VCaP (cell line): Measurements from ENCODE around the gene HDAC9.
A peak's percentile ranks its signal among the peaks of the same experiment; 100 is the strongest.
"Not testable (repeated sequence)": the region's sequence is repeated elsewhere in the genome, so short reads cannot be mapped to it uniquely, and the experiment has no call there.

Experiments used
- H3K27ac ChIP-seq: fragments of 450-650 bp; 2 replicates; pipeline ENCODE4 v1.5.1; 2017
- TF ChIP-seq, protein P1 (sequence below): fragments of 450-650 bp; conservative IDR thresholded peaks from 2 replicates; pipeline ENCODE4 v1.5.1; 2017; ENCODE audit warnings: mild to moderate bottlenecking, moderate library complexity

Gene HDAC9

DNA sequence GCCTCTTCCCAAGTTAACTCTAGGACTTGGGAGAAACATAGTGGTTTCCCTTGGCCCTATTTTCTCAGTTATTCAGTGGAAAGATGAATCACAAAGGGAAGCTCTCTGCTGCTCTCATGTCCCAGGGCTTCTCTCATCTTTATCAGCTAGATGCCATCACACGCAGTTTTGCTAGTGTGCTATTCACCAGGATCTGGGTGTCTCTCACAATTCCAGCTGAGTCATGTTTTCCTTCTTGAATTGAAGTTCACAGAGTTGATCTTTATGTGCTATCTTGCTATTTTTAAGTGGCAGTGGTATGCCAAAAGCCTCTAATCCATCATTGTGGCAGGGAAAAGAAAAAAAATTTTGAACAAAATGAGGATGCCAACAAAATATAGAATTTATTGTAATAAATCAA is 520.6 kb downstream of the HDAC9 start:
- no peak overlapping the region for H3K27ac ChIP-seq
- TF ChIP-seq, protein P1, sequence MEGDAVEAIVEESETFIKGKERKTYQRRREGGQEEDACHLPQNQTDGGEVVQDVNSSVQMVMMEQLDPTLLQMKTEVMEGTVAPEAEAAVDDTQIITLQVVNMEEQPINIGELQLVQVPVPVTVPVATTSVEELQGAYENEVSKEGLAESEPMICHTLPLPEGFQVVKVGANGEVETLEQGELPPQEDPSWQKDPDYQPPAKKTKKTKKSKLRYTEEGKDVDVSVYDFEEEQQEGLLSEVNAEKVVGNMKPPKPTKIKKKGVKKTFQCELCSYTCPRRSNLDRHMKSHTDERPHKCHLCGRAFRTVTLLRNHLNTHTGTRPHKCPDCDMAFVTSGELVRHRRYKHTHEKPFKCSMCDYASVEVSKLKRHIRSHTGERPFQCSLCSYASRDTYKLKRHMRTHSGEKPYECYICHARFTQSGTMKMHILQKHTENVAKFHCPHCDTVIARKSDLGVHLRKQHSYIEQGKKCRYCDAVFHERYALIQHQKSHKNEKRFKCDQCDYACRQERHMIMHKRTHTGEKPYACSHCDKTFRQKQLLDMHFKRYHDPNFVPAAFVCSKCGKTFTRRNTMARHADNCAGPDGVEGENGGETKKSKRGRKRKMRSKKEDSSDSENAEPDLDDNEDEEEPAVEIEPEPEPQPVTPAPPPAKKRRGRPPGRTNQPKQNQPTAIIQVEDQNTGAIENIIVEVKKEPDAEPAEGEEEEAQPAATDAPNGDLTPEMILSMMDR: no peak

DNA sequence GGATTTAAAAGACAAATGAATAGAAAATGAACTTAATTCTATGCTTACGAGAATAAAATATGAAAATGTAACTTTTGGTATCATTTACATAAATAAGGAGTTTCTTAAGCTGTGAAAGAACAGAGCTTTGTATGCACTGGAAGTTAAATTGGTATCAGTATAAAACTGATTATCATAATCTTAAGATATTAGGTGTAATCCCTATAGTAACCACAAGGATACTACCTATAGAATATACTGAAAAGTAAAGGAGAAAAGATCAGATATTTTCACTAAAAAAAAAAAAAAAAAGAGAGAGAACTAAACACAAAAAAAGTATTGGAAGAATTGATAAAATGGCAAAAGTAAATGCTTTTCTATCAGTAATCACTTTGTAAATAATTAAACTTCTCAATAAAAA is 521.8 kb downstream of the HDAC9 start:
- TF ChIP-seq, protein P1: 0 out of 2 replicates have a peak, but pooled peaks have one; percentile 8
- no peak overlapping the region for H3K27ac ChIP-seq

DNA sequence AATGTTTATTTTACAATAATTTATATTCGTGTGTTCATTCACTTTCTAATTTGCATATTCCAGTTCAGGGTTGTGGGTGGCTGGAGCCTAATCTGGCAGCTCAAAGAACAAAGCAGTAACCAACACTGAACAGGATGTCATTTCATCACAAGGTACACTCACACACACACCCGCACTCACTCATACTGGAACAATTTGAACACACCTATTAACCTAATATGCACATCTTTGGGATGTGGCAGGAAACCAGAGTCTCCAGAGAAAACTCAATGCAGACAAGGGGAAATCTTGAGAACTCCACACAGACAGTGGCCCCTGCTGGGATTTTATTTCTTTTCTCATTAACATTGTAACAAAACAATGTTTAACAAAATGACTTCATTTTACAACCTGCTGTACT is 524.5 kb downstream of the HDAC9 start:
- no peak overlapping the region for H3K27ac ChIP-seq
- TF ChIP-seq, protein P1: no peak

DNA sequence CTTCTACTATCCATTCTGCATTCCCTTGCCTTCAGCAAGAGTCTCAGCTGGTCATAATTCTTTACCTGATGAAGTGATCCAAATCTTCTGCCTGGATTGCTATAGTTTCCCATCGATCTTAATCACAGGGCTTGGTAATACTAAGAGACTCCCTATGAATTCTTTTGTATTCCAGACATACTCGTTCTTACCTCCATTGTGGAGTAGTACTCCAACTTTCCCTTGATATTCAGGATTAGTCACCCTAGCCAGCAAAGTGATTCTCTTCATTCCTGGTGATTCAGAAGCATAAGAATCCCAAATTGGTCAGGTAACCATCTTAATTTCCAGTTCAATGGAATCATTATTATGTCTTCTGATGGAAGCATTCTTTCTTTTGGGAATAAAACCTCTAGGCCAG is 525.2 kb downstream of the HDAC9 start:
- H3K27ac ChIP-seq: no peak overlapping the region
- TF ChIP-seq, protein P1: no peak

DNA sequence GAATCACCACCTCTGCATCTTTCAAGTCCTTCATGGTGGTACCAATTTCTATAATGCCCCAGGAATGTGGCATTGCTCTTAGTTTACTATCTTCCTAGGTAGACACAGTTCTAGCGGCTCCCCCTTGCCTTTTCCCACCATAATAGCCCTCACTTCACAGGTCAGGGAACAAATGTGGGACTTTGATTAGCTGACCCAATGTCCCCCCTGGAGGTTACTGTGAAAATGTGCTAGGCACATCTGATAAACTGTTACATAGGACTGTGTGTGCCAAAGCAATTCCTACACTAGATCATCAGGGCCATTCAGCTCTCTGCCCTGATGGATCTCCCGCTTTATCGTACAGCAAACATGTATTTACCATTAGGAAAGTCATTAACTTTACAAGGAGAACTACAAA is 527.9 kb downstream of the HDAC9 start:
- TF ChIP-seq, protein P1: no peak
- H3K27ac ChIP-seq: no peak overlapping the region

DNA sequence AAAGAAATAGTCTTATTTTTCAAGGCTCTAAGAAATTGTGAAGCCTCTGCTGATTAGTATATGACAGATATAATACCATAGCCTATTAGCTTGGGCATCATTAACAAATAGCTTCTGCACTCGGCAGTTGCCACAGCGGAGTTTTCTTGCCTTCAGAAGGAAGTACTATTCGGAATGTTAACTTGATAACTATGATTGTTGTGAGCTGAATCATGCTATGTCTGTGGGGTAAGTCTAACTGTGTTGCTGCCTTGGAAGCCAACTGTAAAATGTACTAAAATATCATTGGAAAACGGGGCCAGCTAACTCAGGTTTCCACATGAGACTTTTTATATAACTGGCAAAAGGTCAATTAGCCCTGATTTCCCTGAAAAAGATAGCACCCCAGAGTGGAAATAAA is 528.7 kb downstream of the HDAC9 start:
- no peak overlapping the region for H3K27ac ChIP-seq
- TF ChIP-seq, protein P1: no peak

DNA sequence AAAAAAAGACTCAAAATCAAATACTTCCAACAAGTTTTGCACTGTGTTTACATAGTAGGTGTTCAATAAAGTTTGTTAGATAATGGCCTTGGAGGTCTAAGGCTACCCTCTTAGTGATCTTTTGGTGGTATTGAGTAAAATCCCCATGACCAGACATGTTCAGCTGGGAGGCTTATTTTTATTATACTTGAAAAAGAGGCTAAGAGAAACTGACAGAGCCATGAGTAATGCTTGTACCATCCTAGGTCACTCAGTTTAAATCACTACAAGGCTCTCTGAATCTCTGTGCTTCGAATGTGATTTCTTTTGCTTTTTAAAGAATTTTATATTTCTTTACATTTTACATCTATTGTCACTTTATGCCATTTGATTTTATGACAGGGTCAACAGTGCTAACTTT is 531.3 kb downstream of the HDAC9 start:
- no peak overlapping the region for H3K27ac ChIP-seq
- TF ChIP-seq, protein P1: no peak

DNA sequence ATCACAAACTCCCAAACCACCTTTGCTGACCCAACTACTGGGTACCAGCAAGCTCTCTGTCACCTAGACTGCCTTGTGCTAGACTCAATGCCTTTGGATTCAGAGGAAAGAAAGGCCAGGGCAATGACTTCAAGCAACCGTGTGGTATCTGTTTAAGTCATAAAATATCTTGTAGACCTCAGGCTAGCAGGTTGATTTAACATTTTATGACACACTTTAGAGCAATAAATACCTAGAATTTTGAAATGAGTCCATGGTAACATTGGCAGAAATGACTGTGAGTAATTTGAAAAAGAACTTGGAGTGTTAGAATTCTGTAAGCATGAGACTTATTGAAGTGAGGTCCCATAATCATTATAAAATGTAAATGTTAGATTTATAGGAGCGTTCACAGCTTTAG is 534.7 kb downstream of the HDAC9 start:
- TF ChIP-seq, protein P1: no peak
- no peak overlapping the region for H3K27ac ChIP-seq

DNA sequence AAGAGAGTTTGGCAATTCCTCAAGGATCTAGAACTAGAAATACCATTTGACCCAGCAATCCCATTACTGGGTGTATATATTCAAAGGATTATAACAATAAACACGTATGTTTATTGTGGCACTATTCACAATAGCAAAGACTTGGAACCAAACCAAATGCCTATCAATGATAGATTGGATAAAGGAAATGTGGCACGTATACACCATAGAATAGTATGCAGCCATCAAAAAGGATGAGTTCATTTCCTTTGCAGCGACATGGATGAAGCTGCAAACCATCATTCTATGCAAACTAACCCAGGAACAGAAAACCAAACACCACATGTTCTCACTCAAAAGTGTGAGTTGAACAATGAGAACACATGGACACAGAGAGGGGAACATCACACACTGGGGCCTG is 537.4 kb downstream of the HDAC9 start:
- H3K27ac ChIP-seq: not testable (repeated sequence)
